MM.1S (cell line): Measurements from ENCODE around the gene EXOSC1.

Experiments used
- EZH2 ChIP-seq: fragments of 300-600 bp; sonication (generic); optimal IDR thresholded peaks from 2 replicates; pipeline ENCODE3; 2017; ENCODE audit warnings: low read depth, mild to moderate bottlenecking, antibody characterized with exemption, low read length, mixed read lengths
- EZH2phosphoT487 ChIP-seq: fragments of 300-600 bp; sonication (generic); IDR thresholded peaks from 2 replicates; pipeline ENCODE4 v1.6.1; 2018; ENCODE audit warnings: antibody characterized with exemption, low read length
- TF ChIP-seq, protein P1 (sequence below): fragments of 300-600 bp; sonication (generic); IDR thresholded peaks from 2 replicates; pipeline ENCODE4 v1.5.1; 2016; ENCODE audit warnings: antibody characterized with exemption, low read length, mixed read lengths

DNA sequence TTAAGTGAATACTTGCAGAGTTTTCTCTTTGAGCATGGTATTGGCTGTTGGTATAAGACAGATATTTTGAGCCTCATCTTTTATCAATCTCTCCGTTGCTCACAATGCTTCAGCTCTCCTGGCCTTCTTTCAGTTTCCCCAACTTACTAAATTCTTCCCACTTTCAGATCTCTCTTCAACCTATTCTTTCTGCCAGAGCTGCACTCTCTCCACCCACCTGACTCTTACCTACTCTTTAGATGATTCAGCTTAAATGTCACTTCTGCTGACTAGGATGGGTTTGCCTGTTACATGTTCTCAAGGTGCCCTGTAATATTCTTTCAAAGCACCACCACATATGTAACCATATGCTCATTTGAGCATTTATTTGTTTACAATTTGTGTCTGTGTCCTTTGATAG lies 1.6 kb downstream of the EXOSC1 start:
- TF ChIP-seq, protein P1, sequence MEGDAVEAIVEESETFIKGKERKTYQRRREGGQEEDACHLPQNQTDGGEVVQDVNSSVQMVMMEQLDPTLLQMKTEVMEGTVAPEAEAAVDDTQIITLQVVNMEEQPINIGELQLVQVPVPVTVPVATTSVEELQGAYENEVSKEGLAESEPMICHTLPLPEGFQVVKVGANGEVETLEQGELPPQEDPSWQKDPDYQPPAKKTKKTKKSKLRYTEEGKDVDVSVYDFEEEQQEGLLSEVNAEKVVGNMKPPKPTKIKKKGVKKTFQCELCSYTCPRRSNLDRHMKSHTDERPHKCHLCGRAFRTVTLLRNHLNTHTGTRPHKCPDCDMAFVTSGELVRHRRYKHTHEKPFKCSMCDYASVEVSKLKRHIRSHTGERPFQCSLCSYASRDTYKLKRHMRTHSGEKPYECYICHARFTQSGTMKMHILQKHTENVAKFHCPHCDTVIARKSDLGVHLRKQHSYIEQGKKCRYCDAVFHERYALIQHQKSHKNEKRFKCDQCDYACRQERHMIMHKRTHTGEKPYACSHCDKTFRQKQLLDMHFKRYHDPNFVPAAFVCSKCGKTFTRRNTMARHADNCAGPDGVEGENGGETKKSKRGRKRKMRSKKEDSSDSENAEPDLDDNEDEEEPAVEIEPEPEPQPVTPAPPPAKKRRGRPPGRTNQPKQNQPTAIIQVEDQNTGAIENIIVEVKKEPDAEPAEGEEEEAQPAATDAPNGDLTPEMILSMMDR: no peak
- TF ChIP-seq EZH2 (no peak), EZH2phosphoT487 (no peak)
